Nephron (organoid): ENCODE data around the gene SIGLEC9.

Source experiments
- H3K27ac Mint-ChIP-seq, 3 experiments: 2 replicates each; pipeline ENCODE4 v1.8.0; 2020; ENCODE audit warnings: mixed read lengths in 3 of 3, mild to moderate bottlenecking in 2 of 3, moderate library complexity in 1 of 3
- H3K27me3 Mint-ChIP-seq: 2 replicates; pipeline ENCODE4 v1.8.0; 2021; ENCODE audit warnings: low read depth, mild to moderate bottlenecking, moderate library complexity, mixed read lengths
- H3K36me3 Mint-ChIP-seq: 2 replicates; pipeline ENCODE4 v1.8.0; 2020; ENCODE audit warnings: low read depth, mixed read lengths
- H3K4me1 Mint-ChIP-seq: 2 replicates; pipeline ENCODE4 v1.8.0; 2020; ENCODE audit warnings: mixed read lengths
- H3K4me3 Mint-ChIP-seq, 3 experiments: 2 replicates each; pipeline ENCODE4 v1.8.0; 2020; ENCODE audit warnings: mild to moderate bottlenecking in 3 of 3, mixed read lengths in 3 of 3, moderate library complexity in 2 of 3
- H3K9me3 Mint-ChIP-seq: 2 replicates; pipeline ENCODE4 v1.8.0; 2020; ENCODE audit warnings: mixed read lengths
- TF ChIP-seq, protein P1 (sequence below), 3 experiments: fragments of 200-600 bp; sonication (generic); IDR thresholded peaks; one replicate each; pipeline ENCODE4 v1.5.0; 2021; ENCODE audit warnings: antibody characterized with exemption in 3 of 3; ENCODE audit not compliant: unreplicated experiment in 3 of 3

SIGLEC9 gene

DNA sequence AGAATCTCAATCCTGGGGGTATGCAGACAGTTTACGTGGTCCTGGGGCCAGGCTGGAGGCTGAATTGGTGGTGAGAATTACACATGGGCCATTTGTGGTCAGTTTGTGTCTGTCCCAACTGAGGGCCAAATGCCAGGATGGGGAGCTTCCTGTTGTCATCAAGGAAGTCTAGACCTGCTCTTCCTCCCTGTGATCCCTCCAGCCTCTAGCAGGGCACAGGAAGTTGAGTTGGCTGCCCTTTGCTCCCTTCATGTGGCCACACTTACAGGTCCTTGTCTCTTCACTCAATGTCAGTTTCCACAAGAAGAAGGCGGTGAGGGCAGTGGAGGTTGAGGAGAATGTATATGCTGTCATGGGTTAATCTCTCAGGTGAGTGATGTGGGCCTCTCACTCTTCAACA is 47.5 kb downstream of the SIGLEC9 start:
- Mint-ChIP-seq H3K36me3 (no peaks in the 10 kb centered on the region), H3K27me3 (peaks cover 28% of the 10 kb centered on the region), H3K4me3 (no peak overlapping the region), H3K9me3 (no peaks in the 10 kb centered on the region), H3K4me1 (no peaks in the 10 kb centered on the region), H3K27ac (no peak overlapping the region)
- TF ChIP-seq, protein P1, sequence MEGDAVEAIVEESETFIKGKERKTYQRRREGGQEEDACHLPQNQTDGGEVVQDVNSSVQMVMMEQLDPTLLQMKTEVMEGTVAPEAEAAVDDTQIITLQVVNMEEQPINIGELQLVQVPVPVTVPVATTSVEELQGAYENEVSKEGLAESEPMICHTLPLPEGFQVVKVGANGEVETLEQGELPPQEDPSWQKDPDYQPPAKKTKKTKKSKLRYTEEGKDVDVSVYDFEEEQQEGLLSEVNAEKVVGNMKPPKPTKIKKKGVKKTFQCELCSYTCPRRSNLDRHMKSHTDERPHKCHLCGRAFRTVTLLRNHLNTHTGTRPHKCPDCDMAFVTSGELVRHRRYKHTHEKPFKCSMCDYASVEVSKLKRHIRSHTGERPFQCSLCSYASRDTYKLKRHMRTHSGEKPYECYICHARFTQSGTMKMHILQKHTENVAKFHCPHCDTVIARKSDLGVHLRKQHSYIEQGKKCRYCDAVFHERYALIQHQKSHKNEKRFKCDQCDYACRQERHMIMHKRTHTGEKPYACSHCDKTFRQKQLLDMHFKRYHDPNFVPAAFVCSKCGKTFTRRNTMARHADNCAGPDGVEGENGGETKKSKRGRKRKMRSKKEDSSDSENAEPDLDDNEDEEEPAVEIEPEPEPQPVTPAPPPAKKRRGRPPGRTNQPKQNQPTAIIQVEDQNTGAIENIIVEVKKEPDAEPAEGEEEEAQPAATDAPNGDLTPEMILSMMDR (IDR thresholded peaks at IDR 0.05; ENCODE audit: unreplicated experiment in 3 of 3) = no peak

DNA sequence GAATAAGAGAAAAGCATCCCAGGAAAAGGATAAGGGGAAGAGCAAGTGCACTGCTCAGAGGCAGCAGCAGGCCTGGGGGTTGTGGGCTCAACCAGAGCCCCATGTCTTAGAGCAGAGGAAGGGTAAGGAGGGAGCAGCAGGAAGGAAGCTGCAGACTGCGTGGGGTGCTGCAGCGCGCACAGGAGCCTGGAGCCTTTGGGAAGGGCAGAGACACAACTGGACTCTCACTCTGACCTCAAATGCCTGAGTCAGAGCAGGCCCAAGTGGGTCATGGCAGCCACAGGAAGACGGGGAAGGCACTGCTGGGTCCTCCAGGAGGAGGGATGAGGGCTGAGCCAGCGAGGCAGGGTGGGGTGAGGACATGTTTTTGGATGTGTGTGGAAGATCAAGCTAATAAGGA is 49.0 kb downstream of the SIGLEC9 start:
- Mint-ChIP-seq H3K9me3 (no peaks in the 10 kb centered on the region), H3K27ac (no peak overlapping the region), H3K4me1 (no peaks in the 10 kb centered on the region), H3K27me3 (peaks cover 25% of the 10 kb centered on the region), H3K36me3 (no peaks in the 10 kb centered on the region), H3K4me3 (no peak overlapping the region)
- TF ChIP-seq, protein P1 (IDR thresholded peaks at IDR 0.05; ENCODE audit: unreplicated experiment in 3 of 3) = no peak

DNA sequence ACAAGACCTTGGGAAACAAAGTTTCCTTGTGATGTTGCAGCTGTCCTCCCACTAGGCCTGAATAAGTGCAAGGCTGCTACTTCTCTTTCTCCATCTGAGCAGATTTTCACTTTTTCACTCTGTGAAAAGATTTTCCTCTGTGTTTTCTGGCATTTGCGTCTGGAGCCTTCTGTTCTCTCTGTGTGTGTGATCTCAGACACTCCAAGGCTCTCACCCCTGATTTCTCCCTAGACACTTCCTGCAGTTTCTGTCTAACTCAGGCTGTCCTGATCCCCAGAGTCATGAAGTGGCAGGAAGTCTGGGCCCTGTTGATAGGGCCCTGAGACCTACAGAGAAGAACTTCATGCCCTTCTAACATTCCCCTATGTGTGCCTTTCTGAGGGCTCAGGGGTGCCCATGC is 54.5 kb downstream of the SIGLEC9 start:
- TF ChIP-seq, protein P1 (IDR thresholded peaks at IDR 0.05; ENCODE audit: unreplicated experiment in 3 of 3) = no peak
- no peak overlapping the region for H3K4me3 Mint-ChIP-seq
- H3K36me3 Mint-ChIP-seq = no peaks in the 10 kb centered on the region
- peak overlapping the region in 2 of 3 experiments; percentile 6 to 40 for H3K27ac Mint-ChIP-seq
- H3K9me3 Mint-ChIP-seq = no peaks in the 10 kb centered on the region
- peaks cover 6% of the 10 kb centered on the region for H3K4me1 Mint-ChIP-seq
- peaks cover 26% of the 10 kb centered on the region for H3K27me3 Mint-ChIP-seq
